GM20000 (cell line): Measurements from ENCODE around the gene TP53I11.

Experiments used
- DNase-seq: peaks from one replicate; pipeline ENCODE4 v3.0.0; 2012; ENCODE audit warnings: low spot score
- CTCF ChIP-seq: IDR thresholded peaks from 2 replicates; pipeline ENCODE4 v1.5.1; 2012; ENCODE audit warnings: mild to moderate bottlenecking, control low read depth; ENCODE audit errors: extremely low read depth, missing control alignments

TP53I11 gene

DNA sequence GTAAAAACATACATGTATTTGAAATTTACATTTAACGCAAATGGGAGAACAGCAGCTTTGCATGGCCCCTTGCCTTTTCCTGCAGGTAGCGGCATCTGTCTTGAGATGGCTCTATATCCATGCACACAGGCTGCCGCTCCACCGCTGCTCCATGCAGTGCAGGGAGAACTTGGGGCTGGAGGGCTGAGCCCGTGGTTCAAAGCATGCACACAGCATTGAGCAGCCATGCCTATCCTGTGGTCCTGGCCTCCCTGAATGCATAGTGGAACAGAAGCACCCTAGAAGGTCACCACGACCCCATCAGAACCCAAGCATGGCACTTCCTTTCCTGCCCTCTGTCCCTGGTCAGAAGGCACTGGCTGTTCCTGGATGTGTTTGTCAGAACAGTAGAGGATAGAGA, 35.0 kb upstream of the TP53I11 start:
- no peak for DNase-seq
- TF ChIP-seq CTCF, result no peak

- DNase-seq, result no peak
- TF ChIP-seq CTCF, result no peak
Observed at GRCh38 chr11:44983786-44984185, 33.1 kb upstream of the TP53I11 start.

DNA sequence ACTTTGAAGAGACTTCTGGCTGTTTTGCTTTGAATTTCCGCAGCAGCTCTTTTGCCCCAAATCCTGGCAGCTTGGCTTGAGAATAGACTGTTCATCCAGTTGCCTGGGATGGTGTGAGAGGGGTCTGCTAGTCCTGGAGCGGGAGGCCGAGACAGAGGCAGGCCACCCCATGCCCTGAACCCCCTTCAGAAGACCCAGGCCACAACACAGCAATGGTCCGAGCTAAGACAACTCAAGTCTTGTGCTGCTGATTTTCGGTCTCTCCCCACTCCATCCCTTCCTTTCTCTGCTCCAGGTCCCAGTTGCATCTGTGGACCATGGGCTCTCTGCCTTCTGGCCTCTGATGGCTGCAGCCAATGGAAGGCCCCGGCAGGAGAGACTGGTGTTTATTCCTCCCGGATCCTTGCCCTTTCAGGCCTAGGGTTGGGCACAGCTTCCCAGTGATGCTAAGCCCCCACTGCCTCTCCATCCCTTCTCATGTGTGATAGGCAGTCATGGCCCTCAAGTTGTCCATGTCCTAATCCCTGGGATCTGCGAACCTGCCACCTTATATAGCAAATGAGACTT, 31.9 kb upstream of the TP53I11 start:
- no peak for DNase-seq
- TF ChIP-seq CTCF, result no peak

DNA sequence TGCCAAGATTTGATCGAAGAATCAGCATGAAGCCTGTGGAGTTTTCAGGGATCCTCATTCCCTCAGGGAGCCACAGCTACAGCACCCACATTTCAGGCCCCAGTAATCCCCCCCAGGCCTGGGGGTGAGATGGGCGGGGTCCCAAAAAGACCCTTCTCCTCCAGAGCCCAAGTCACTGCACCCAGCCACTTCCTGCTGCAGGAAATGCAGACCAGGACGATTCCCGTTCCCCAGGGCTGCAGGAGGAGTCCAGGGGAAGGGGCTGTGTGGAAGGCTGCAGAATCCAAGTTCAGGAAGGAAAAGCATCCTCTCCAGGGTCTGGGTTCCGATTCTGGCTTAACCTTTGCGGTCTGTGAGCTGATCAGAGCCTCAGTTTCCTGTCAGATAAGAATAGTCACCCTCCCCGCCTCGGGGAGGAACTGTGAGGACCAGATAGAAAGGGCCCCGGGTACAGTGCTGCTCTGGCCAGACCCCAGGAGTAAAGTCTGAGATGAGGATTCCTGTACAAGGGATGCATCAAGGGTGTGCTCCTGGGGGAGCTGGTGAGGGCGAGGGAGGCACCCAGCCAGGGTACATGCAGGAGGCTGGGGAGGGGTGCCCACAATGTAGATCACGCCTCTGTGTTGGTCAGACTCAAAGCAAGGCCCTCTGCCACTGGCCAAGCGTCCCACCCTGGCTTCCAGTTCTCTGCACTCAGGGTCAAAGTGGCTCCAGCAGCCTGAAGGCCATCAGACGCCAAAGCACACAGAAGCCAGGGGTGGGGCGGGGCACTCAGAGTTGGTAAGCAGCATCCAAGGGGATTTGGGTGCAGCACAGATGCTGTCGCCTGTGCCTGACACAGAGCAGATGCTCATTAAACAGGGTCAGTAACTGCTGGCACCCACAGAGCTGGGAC, 30.1 kb upstream of the TP53I11 start:
- TF ChIP-seq CTCF, result no peak
- DNase-seq, result no peak

DNA sequence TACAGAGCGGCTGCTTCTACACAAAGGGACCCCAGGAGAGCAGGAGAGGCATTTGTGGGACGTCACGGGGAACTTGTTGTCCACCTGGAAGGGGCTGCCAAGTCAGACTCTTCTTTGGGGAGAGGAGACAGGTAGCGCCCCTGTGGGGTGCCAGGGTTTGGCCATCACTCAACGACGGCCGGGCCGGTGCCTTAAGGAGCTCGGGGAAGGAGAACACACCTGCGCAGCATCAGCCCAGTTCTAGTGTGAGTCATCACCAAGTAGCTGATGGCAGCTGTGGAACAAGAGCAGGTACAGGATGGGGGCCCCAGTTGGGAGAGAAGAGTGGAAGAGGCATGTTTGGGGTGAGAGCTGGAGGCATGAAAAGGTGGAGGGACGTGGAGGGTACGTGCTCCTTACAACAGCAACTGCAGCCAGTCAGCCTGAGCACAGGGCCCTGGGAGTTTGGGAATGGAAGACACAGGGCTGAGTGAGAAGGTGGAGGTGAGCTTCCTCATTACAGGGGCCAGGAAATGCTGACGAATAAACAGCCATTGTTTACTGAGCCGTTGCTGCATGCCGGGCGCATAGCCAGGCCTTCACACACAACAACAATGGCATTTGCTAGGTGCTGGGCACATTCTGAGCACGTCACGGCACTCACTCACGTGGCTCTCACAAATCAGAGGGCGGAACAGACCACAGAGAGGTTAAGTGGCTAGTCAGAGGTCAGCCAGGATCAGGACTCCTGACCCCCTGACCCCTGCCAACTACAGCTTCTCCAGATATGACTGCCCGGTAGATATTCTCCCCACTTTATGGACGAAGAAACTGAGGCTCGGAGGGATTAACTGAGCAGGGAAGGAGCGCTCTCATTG, 29.1 kb upstream of the TP53I11 start:
- no peak for TF ChIP-seq CTCF
- no peak for DNase-seq

GRCh38 chr11:44978961-44979331, 28.3 kb upstream of the TP53I11 start:
- DNase-seq, result no peak
- no peak for TF ChIP-seq CTCF
